Gastroesophageal sphincter (tissue), 3 donors: ENCODE results near the gene GOT1.

Experiments
- CTCF ChIP-seq, 4 experiments: fragments of 200-600 bp in 2 of 4; fragments of 450-650 bp in 2 of 4; sonication (generic) in 1 of 4; IDR thresholded peaks; one replicate each; pipeline ENCODE4 v1.5.1; 2017 to 2019; ENCODE audit warnings: antibody characterized with exemption in 4 of 4, mild to moderate bottlenecking in 2 of 4, moderate library complexity in 2 of 4
- EP300 ChIP-seq: sonication (generic); formaldehyde crosslinking; IDR thresholded peaks from one replicate; pipeline ENCODE4 v1.6.1; 2017; ENCODE audit warnings: antibody characterized with exemption, mild to moderate bottlenecking
- POLR2A ChIP-seq, 2 donors: fragments of 450-650 bp; IDR thresholded peaks; one replicate each; pipeline ENCODE4 v1.6.1; 2017; ENCODE audit warnings: antibody characterized with exemption in 2 of 2, mild to moderate bottlenecking in 2 of 2, moderate library complexity in 1 of 2
- POLR2AphosphoS5 ChIP-seq: sonication (generic); formaldehyde crosslinking; IDR thresholded peaks from one replicate; pipeline ENCODE4 v1.6.1; 2017; ENCODE audit warnings: antibody characterized with exemption

DNA sequence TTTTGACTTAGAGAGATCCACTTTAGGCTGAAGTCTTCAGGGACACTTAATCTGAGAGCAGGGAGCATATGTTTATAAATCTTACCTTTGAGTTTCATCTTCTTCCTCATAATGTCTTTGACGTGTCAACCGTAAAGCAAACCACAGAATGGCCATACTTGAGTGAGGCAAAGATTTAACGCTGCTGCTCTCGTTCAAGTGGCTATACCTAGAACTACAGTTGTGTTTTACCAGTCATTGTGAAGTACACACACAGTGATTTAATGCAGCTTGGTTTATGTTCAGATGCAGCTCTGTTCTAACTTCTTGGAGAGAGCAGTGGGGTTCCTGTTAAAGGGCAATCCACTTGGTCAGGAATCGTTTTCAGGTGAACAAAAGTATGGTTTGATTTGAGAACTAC is 39.9 kb upstream of the GOT1 start:
- no peak for TF ChIP-seq CTCF (IDR thresholded peaks at IDR 0.05)
- no peak for TF ChIP-seq EP300
- TF ChIP-seq POLR2A (IDR thresholded peaks at IDR 0.05): no peak
- no peak for TF ChIP-seq POLR2AphosphoS5
